GM18511 (cell line): ENCODE data around the gene TMEM272.

Source experiments
- ATAC-seq: cut with Tn5 transposase; IDR thresholded peaks from one replicate; pipeline ENCODE4 v1.9.1; 2021; ENCODE audit warnings: mild to moderate bottlenecking, moderate library complexity; ENCODE audit not compliant: unreplicated experiment

The TMEM272 gene

GRCh38 chr13:51844862-51845573 is at the start of gene TMEM272:
TSS of gene TMEM272 (minus strand) at chr13:51845177. CDS start at chr13:51838530, 6,647 bp downstream.
- peak; percentile 83 for ATAC-seq

GRCh38 chr13:51894239-51894638 is 49.3 kb upstream of the TMEM272 start:
- no peak for ATAC-seq

GRCh38 chr13:51892657-51893056 is 47.7 kb upstream of the TMEM272 start:
- no peak for ATAC-seq

- ATAC-seq, result no peak
Observed at GRCh38 chr13:51887468-51887867, 42.5 kb upstream of the TMEM272 start.

GRCh38 chr13:51885651-51886050 is 40.7 kb upstream of the TMEM272 start:
- no peak for ATAC-seq

- ATAC-seq, result no peak
Observed at GRCh38 chr13:51883226-51883600, 38.2 kb upstream of the TMEM272 start.

GRCh38 chr13:51882570-51883225 is 37.7 kb upstream of the TMEM272 start:
- ATAC-seq, result no peak

GRCh38 chr13:51881296-51881695 is 36.3 kb upstream of the TMEM272 start:
- no peak for ATAC-seq

- ATAC-seq, result no peak
Observed at GRCh38 chr13:51879133-51879532, 34.2 kb upstream of the TMEM272 start.

GRCh38 chr13:51874651-51875050 is 29.7 kb upstream of the TMEM272 start:
- ATAC-seq, result no peak

GRCh38 chr13:51873837-51874236 is 28.9 kb upstream of the TMEM272 start:
- no peak for ATAC-seq

- no peak for ATAC-seq
Observed at GRCh38 chr13:51873117-51873798, 28.3 kb upstream of the TMEM272 start.

GRCh38 chr13:51870616-51871015 is 25.6 kb upstream of the TMEM272 start:
- no peak for ATAC-seq

- ATAC-seq, result no peak
Observed at GRCh38 chr13:51869916-51870315, 24.9 kb upstream of the TMEM272 start.

GRCh38 chr13:51867062-51867461 is 22.1 kb upstream of the TMEM272 start:
- ATAC-seq, result no peak

- ATAC-seq, result no peak
Observed at GRCh38 chr13:51865838-51866237, 20.9 kb upstream of the TMEM272 start.

- no peak for ATAC-seq
Observed at GRCh38 chr13:51862957-51863356, 18.0 kb upstream of the TMEM272 start.

- no peak for ATAC-seq
Observed at GRCh38 chr13:51861723-51862300, 16.8 kb upstream of the TMEM272 start, which contains the start of gene CCDC70. TSS of gene CCDC70 (plus strand) at chr13:51861969. CDS start at chr13:51865412, 3,443 bp downstream.

GRCh38 chr13:51858433-51859247 is 13.7 kb upstream of the TMEM272 start:
- ATAC-seq, result no peak

GRCh38 chr13:51856998-51857397 is 12.0 kb upstream of the TMEM272 start:
- no peak for ATAC-seq
